HG03342 (cell line): ENCODE results near the gene AP3S1.

Experiments
- ATAC-seq: cut with Tn5 transposase; IDR thresholded peaks from one replicate; pipeline ENCODE4 v1.9.1; 2021; ENCODE audit warnings: mild to moderate bottlenecking, moderate library complexity; ENCODE audit not compliant: unreplicated experiment

AP3S1 gene

GRCh38 chr5:115934388-115934974 is 92.7 kb downstream of the AP3S1 start:
- ATAC-seq, result no peak

GRCh38 chr5:115936031-115936430 is 94.3 kb downstream of the AP3S1 start:
- ATAC-seq, result no peak

GRCh38 chr5:115939059-115939458 is 97.3 kb downstream of the AP3S1 start:
- no peak for ATAC-seq

- ATAC-seq, result no peak
Observed at GRCh38 chr5:115940080-115940810, 98.5 kb downstream of the AP3S1 start.

- ATAC-seq, result no peak
Observed at GRCh38 chr5:115941051-115941675, 99.4 kb downstream of the AP3S1 start.

- ATAC-seq, result no peak
Observed at GRCh38 chr5:115944501-115944900, 102.8 kb downstream of the AP3S1 start.

GRCh38 chr5:115946655-115947054 is 104.9 kb downstream of the AP3S1 start:
- no peak for ATAC-seq

- no peak for ATAC-seq
Observed at GRCh38 chr5:115947260-115947659, 105.5 kb downstream of the AP3S1 start.

- no peak for ATAC-seq
Observed at GRCh38 chr5:115948091-115948534, 106.4 kb downstream of the AP3S1 start.

- ATAC-seq, result no peak
Observed at GRCh38 chr5:115949096-115949495, 107.4 kb downstream of the AP3S1 start.

GRCh38 chr5:115952588-115952987 is 110.9 kb downstream of the AP3S1 start:
- no peak for ATAC-seq

GRCh38 chr5:115954144-115954543 is 112.4 kb downstream of the AP3S1 start:
- ATAC-seq, result no peak

- ATAC-seq, result no peak
Observed at GRCh38 chr5:115956957-115957356, 115.2 kb downstream of the AP3S1 start.

GRCh38 chr5:115961381-115962238 is 119.9 kb downstream of the AP3S1 start:
- no peak for ATAC-seq

- ATAC-seq, result no peak
Observed at GRCh38 chr5:115962239-115962564, 120.5 kb downstream of the AP3S1 start, which contains the start of gene LVRN. Gene LVRN (plus strand): TSS chr5:115962475. CDS start chr5:115962618, 143 bp downstream.

GRCh38 chr5:115962565-115963402 is 121.0 kb downstream of the AP3S1 start:
- no peak for ATAC-seq

GRCh38 chr5:115963566-115963965 is 121.8 kb downstream of the AP3S1 start:
- no peak for ATAC-seq
